SIG-M5 (cell line): ENCODE results near the gene H2AZ1.

Source experiments
- DNase-seq: peaks from one replicate; lab custom pipeline; 2025; lab: John Stamatoyannopoulos, UW

H2AZ1 gene

DNA sequence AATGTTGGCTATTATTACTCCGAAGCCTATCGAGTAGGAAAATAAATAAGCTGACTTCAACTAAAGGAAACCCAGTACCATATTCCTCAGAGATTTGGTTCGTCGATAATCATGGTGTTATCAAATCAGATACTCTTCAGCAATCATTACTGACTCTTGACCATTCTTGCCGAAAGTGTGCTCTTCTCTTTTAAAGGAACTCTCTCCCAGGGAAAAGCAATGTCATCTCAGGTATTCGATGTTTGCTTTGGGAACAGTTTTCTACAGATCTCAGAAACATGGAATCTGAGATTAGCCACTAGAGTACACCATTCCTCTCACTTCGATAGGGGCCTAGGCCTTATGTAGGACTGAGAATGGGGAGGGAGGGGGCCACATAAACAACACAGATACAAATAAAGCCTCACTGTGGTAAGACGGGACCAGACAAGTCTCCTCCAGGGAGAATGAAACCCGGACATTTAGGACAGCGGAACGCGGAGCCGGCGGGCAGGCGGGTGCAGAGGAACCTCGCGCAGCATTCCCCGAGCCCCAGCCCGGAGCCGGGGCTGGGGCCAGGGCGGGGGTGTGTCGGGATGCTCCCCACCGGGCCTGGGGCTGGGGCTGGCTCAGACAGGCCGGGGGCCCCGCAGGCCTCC is 4.2 kb downstream of the H2AZ1 start:
- no peak for DNase-seq

DNA sequence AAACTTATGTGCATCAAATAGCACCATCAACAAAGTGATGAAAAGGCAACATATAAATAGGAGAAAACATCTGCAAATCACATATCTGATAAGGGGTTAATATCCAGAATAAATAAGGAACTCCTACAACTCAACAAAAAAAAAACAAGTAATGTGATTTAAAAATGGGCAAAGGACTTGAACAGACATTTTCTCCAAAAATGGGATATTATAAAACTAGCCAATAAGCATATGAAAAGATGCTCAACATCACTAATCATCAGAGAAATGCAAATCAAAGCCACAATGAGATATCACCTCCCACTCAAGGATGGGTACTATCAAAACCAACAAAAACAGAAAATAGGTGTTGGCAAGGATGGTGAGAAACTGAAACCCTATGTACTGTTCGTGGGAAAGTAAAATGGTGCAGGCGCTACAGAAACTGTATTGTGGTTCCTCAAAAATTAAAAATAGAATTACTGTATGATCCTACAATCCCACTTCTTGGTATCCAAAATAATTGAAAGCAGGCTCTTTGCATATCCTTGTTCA is 6.1 kb downstream of the H2AZ1 start:
- DNase-seq, result no peak

DNA sequence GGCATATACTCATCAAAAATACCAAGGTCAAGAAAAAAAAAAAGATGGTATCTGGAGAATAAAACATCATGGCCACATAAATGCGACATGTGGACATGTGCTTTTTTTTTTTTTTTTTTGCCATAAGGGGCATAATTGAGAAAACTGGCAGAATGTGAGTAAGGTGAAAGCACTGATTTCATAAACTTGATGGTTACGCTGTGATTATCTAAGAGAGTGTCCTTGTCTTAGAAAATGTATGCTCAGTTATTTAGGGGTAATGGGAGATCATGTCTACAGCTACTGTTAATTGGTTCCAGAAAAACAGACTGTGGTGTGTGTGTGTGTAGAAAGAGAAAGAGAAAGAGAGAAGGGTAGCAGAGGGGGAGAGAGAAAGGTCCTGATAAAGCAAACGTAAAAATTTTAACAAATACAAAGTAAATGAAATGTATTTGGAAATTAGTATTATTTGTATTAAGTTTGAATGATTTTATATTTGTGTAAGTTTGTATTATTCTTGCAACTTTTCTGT is 11.8 kb downstream of the H2AZ1 start:
- DNase-seq, result no peak

- no peak for DNase-seq
Measured at GRCh38 chr4:99934891-99935290, 15.2 kb downstream of the H2AZ1 start.

DNA sequence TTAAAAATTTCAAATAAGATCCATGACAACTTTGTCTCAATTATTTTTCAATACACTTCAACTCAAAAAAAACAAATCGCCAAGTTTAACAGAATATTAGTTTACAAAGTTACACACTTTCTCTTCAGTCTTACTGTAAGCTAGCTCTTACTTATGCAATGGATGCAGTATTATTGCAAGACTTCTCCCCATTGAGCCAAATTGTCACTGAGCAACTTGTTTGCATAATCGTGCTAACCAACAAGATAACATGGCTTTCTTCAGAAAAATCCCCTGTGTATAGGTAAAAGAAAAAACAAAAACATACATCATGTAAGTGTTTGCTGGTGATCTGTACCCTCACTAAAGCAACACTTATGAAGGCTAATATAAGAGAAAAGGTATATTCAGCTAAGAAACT is 22.5 kb downstream of the H2AZ1 start:
- no peak for DNase-seq

GRCh38 chr4:99921174-99921573 is 28.9 kb downstream of the H2AZ1 start:
- no peak for DNase-seq

- DNase-seq, result no peak
Measured at GRCh38 chr4:99918656-99919055, 31.4 kb downstream of the H2AZ1 start.

DNA sequence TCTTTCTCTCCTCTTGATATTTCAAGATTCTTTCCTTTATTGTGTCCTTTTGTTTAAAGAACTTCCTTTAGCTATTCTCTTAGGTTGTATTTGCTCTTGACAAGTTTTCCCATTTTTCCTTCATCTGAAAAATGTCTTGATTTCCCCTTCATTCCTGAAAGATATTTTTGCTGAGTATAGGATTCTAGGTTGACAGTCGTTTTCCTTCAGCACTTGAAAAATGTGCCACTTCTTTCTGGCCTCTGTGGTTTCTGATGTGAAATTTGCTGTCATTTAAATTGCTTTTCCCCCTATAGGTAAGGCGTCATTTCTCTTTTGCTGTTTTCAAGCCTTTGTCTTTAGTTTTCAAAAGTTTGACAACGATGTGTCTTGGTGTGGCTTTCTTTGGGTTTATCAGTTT is 32.5 kb downstream of the H2AZ1 start:
- DNase-seq, result no peak

- no peak for DNase-seq
Measured at GRCh38 chr4:99915449-99915848, 34.6 kb downstream of the H2AZ1 start.
